Measurements from ENCODE around the gene XPC.
A peak's percentile ranks its signal among the peaks of the same experiment; 100 is the strongest.

Gene XPC

DNA sequence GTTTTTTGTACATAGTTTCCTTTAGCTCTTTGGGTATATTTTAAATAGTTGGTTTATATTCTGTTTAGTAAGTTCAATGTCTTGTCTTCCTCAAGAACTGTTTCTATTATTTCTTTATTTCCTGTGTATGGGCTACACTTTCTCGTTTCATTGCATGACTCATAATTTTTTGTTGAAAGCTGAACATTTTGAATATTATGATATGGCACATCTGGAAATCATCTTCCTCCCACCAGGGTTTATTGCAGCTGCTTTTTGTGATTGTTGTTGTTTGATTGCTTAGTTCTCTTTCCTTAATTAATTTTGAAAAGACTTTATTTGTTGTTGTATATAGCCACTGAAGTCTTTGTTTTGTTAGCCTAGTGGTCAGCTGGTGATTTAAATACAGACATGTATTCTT lies 44.1 kb upstream of the XPC start:
- DNase-seq (ENCODE audit: low read depth): no peak
- no peak overlapping the region for H3K4me3 ChIP-seq (ENCODE audit: low read length)
- TF ChIP-seq, protein P1, sequence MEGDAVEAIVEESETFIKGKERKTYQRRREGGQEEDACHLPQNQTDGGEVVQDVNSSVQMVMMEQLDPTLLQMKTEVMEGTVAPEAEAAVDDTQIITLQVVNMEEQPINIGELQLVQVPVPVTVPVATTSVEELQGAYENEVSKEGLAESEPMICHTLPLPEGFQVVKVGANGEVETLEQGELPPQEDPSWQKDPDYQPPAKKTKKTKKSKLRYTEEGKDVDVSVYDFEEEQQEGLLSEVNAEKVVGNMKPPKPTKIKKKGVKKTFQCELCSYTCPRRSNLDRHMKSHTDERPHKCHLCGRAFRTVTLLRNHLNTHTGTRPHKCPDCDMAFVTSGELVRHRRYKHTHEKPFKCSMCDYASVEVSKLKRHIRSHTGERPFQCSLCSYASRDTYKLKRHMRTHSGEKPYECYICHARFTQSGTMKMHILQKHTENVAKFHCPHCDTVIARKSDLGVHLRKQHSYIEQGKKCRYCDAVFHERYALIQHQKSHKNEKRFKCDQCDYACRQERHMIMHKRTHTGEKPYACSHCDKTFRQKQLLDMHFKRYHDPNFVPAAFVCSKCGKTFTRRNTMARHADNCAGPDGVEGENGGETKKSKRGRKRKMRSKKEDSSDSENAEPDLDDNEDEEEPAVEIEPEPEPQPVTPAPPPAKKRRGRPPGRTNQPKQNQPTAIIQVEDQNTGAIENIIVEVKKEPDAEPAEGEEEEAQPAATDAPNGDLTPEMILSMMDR (conservative IDR thresholded peaks at IDR 0.05; ENCODE audit: low read depth, low read length): no peak

DNA sequence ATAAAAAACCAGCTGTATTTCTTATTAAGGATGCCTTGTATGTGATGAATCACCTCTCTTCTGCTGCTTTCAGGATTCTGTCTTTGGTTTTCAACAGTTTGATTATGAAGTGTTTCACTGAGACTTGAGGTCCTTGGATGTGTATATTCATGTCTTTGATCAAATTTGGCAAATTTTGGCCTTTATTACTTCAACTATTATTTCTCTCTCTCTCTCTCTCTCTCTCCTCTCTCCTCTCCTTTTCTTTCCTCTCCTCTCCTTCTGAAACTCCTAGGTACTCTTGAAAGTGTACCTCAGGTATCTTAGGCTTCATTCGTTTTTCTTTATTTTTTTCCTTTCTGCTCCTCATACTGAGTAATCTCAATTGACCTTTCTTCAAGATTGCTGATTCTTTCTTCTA lies 43.5 kb upstream of the XPC start:
- H3K4me3 ChIP-seq (ENCODE audit: low read length): no peak overlapping the region
- DNase-seq (ENCODE audit: low read depth): no peak
- TF ChIP-seq, protein P1 (conservative IDR thresholded peaks at IDR 0.05; ENCODE audit: low read depth, low read length): no peak

DNA sequence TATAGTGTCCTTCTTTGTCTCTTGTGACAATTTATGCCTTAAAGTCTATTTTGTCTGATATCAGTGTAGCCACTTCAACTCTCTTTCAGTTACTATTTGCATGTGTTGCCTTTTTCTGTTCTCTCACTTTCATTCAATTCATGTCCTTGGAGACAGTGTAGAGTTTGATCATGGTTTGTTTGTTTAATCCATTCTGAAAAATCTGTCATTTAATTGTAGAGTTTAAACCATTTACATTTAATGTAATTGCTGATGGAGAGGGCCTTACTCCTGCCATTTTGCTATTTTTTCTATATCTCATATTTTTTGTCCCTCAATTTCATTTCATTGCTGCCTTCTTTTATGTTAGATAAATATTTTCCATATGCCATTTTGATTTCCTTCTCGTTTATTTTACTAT lies 42.5 kb upstream of the XPC start:
- H3K4me3 ChIP-seq (ENCODE audit: low read length): no peak overlapping the region
- no peak for DNase-seq (ENCODE audit: low read depth)
- TF ChIP-seq, protein P1 (conservative IDR thresholded peaks at IDR 0.05; ENCODE audit: low read depth, low read length): no peak

DNA sequence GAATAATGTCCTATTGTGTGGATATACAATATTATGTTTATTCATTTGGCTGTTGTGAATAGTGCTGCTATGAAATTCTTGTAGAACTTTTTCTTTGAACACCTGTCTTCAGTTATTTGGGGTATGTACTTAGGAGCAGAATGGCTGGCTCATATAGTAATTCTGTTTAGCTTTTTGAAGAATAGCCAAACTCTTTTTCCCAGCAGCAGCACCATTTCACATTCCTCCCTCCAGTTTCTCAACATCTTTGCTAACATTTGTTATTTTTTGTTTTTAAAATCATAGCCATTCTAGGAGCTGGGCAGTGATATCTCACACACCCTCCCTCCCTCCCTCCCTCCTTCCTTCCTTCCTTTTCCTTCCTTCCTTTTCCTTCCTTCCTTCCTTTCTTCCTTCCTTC lies 40.0 kb upstream of the XPC start:
- no peak overlapping the region for H3K4me3 ChIP-seq (ENCODE audit: low read length)
- TF ChIP-seq, protein P1 (conservative IDR thresholded peaks at IDR 0.05; ENCODE audit: low read depth, low read length): no peak
- no peak for DNase-seq (ENCODE audit: low read depth)

DNA sequence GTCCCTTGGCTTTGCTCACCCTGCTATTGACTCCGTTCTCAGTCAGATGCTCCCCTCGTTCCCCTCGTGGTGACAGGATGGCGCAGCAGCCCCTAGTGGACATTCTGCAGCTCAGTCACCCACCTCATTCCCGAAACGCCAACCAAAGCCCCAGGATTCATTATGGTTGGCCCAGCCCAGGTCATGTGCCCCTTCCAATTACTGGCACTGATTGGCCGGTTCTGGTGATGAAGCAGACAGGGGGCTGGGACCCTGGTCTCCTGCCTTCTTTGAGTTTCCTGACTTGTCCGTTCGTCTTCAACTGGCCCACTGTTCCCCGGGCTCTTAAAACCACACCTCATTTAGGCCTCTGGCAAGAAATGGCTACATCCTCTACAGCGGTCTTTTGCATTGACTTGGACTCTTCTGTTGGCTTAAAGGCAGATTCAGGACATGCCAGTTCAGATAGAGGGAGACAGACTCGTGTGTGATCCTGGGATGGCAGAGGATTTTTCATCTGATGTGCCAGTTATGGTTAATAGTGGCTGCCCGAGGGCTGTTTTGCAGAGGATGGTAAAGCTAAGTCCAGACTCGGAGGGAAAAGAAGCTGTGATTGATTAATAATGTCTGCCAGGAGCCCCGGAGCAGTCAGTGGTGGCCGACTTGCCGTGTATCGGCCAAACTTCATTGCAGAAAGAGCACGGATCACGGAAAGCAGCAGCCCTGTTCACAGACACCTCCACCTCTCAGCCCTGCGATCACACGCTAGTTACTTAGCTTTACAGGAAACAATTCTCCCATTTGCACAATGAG lies 38.1 kb upstream of the XPC start:
- TF ChIP-seq, protein P1 (conservative IDR thresholded peaks at IDR 0.05; ENCODE audit: low read depth, low read length): peak; percentile 75
- DNase-seq (ENCODE audit: low read depth): peak; percentile 80
- H3K4me3 ChIP-seq (ENCODE audit: low read length): peak overlapping the region; percentile 46

DNA sequence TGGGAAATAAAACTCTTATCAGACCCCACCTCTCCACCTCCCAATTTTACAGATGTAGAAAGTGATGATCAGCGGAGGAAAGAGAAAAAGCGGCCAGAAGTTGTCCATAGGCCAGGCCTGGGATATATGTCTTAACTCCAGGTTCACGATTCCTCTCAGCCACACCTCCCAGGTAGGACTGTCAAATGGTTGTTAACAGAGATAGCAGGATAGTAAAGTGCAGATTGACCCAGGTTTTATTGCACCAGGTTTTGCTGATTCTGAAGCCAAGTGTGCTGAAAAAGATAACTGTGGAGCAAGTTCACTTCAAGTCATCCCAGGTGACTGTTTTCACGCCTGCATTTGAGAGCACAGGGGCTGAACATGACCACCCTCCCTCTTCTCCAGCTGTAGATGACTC lies 36.4 kb upstream of the XPC start:
- H3K4me3 ChIP-seq (ENCODE audit: low read length): no peak overlapping the region
- no peak for DNase-seq (ENCODE audit: low read depth)
- TF ChIP-seq, protein P1 (conservative IDR thresholded peaks at IDR 0.05; ENCODE audit: low read depth, low read length): no peak

DNA sequence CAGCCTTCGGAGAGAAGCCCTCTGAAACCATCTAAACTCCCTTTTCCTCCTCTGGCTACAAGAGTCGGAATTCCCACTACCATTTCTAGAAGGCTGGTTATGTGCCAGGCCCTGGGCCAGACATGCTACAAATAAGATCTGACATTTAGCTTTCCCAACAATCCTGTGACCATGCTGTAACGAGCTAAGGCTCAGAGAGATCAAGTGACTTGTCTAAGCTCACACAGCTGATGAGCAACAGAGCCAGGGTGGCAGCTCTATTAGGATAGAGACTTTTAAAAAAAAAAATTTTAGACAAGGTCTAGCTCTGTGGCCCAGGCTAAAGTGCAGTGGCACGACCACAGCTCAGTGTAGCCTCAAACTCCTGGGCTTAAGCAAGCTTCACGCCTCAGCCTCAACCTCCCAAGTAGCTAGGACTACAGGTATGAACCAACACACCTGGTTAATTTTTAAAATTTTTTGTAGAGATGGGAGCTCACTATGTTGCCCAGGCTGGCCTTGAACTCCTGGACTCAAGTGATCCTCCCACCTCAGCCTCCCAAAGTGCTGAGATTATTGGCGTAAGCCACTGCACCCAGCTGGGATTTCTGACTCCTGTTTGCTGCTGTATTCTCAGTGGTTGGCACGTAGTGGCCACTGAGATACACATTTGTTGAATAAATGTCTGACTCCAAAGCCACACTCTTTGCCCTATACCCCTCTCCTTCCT lies 34.8 kb upstream of the XPC start:
- TF ChIP-seq, protein P1 (conservative IDR thresholded peaks at IDR 0.05; ENCODE audit: low read depth, low read length): no peak
- no peak overlapping the region for H3K4me3 ChIP-seq (ENCODE audit: low read length)
- DNase-seq (ENCODE audit: low read depth): no peak

Measured in retinal pigment epithelial cell (primary cell).